HepG2 (cell line): ENCODE measurements around the gene SKP2. TPM values are rescaled to one million over a fixed set of nuclear protein-coding genes. Genes with fewer than 3 reads are reported as not detected.

ENCODE experiments used
- ATAC-seq: fragments of 200-7000 bp; cut with Tn5 transposase; 3 replicates; pipeline ENCODE4 v1.9.1; 2020; ENCODE audit warnings: mild to moderate bottlenecking, moderate library complexity
- BruUV-seq: library from RNA; stranded (reverse); fragments of 400-500 nt; replicated peaks from 2 replicates; lab custom pipeline; 2021; lab: Mats Ljungman, UMichigan
- CTCF ChIA-PET: fragments of 300-600 bp; formaldehyde crosslinking; extraction: SDS; loops from one replicate; lab custom pipeline; 2021; ENCODE audit warnings: low total read pairs, inconsistent platforms, low intra/inter-chr PET ratio; lab: Yijun Ruan, JAX
- POLR2A ChIA-PET: fragments of 350-600 bp; sonication (Branson Sonifier 250); formaldehyde crosslinking; loops from one replicate; lab custom pipeline; 2020; ENCODE audit warnings: antibody characterized with exemption, inconsistent platforms; lab: Yijun Ruan, JAX
- DNase-seq: peaks from one replicate; pipeline ENCODE4 v3.0.0-alpha.2; 2015; ENCODE audit warnings: low spot score
- FAIRE-seq: peaks from 3 replicates; lab custom pipeline; 2011; peaks lifted over from hg19 to GRCh38; lab: Jason Lieb, UNC
- H2AFZ ChIP-seq: one replicate; pipeline ENCODE4 v1.6.1; 2011; ENCODE audit warnings: low read length, inconsistent platforms
- H3K27ac ChIP-seq: fragments of 300-600 bp; 3 replicates; pipeline ENCODE4 v1.8.0; 2011; ENCODE audit warnings: mixed run types, mild to moderate bottlenecking, mixed read lengths, low read length, inconsistent platforms; ENCODE audit not compliant: insufficient read depth; ENCODE audit errors: extremely low read length
- H3K27me3 ChIP-seq, 2 experiments: fragments of 200-600 bp in 1 of 2; 2 replicates in 1 of 2; 3 replicates in 1 of 2; pipeline versions ENCODE4 v1.6.0 to v1.8.0; 2011; ENCODE audit warnings: low read length in 2 of 2, mild to moderate bottlenecking in 2 of 2, moderate library complexity in 2 of 2, inconsistent platforms in 1 of 2; ENCODE audit not compliant: insufficient read depth in 2 of 2, control insufficient read depth in 1 of 2
- H3K36me3 ChIP-seq, 2 experiments: fragments of 200-600 bp in 1 of 2; replicated peaks in 1 of 2; 2 replicates in 1 of 2; 3 replicates in 1 of 2; pipeline versions ENCODE4 v1.5.1 to v1.8.0; 2011; ENCODE audit warnings: low read length in 2 of 2, inconsistent platforms in 1 of 2; ENCODE audit not compliant: insufficient read depth in 2 of 2, control insufficient read depth in 1 of 2
- H3K4me1 ChIP-seq: 2 replicates; pipeline ENCODE4 v1.5.1; 2012; ENCODE audit warnings: low read length, inconsistent platforms; ENCODE audit not compliant: insufficient read depth
- H3K4me2 ChIP-seq: 2 replicates; pipeline ENCODE4 v1.6.0; 2011; ENCODE audit warnings: low read depth, low read length, inconsistent platforms
- H3K4me3 ChIP-seq, 3 experiments: fragments of 200-600 bp in 1 of 3; sonication (generic), shearing (Covaris generic) in 1 of 3; replicated peaks in 1 of 3; 2 replicates each; pipeline ENCODE4 v1.5.1; 2011 to 2016; ENCODE audit warnings: low read length in 3 of 3, inconsistent platforms in 2 of 3, low read depth in 2 of 3, mild to moderate bottlenecking in 2 of 3, control low read depth in 1 of 3, mixed read lengths in 1 of 3; ENCODE audit not compliant: insufficient read depth in 1 of 3
- H3K79me2 ChIP-seq: one replicate; pipeline ENCODE4 v1.6.1; 2011; ENCODE audit warnings: low read length, inconsistent platforms; ENCODE audit not compliant: insufficient read depth
- H3K9ac ChIP-seq: 2 replicates; pipeline ENCODE4 v1.6.0; 2011; ENCODE audit warnings: mild to moderate bottlenecking, low read depth, low read length, inconsistent platforms; ENCODE audit not compliant: insufficient read depth
- H3K9me3 ChIP-seq: 2 replicates; pipeline ENCODE4 v1.5.1; 2012; ENCODE audit warnings: mild to moderate bottlenecking, low read length
- H4K20me1 ChIP-seq: 2 replicates; pipeline ENCODE4 v1.6.0; 2011; ENCODE audit warnings: inconsistent platforms, mild to moderate bottlenecking, low read length, moderate library complexity; ENCODE audit not compliant: insufficient read depth
- HMG20A ChIP-seq: IDR thresholded peaks from 2 replicates; pipeline ENCODE4 v1.6.1; 2016; ENCODE audit warnings: borderline replicate concordance
- MED8 ChIP-seq: sonication (generic); formaldehyde crosslinking; IDR thresholded peaks from 2 replicates; pipeline ENCODE4 v1.8.1; 2023; ENCODE audit warnings: mild to moderate bottlenecking, missing genetic modification reagents; ENCODE audit not compliant: insufficient replicate concordance
- RBM22 ChIP-seq: fragments of 200-400 bp; formaldehyde crosslinking; optimal IDR thresholded peaks from 2 replicates; pipeline ENCODE3; 2017; ENCODE audit warnings: mild to moderate bottlenecking, low read length, moderate library complexity
- ZMYM4 ChIP-seq: sonication (generic); formaldehyde crosslinking; IDR thresholded peaks from 2 replicates; pipeline ENCODE4 v1.8.1; 2023; ENCODE audit warnings: mild to moderate bottlenecking, missing genetic modification reagents
- ZNF138 ChIP-seq: sonication (generic); formaldehyde crosslinking; IDR thresholded peaks from 2 replicates; pipeline ENCODE4 v1.5.0; 2020; ENCODE audit warnings: mild to moderate bottlenecking, low read depth, missing genetic modification reagents
- ZNF570 ChIP-seq: sonication (generic); formaldehyde crosslinking; IDR thresholded peaks from 2 replicates; pipeline ENCODE4 v1.4.0; 2020; ENCODE audit warnings: mild to moderate bottlenecking, missing genetic modification reagents, borderline replicate concordance
- ZNF652 ChIP-seq: IDR thresholded peaks from 2 replicates; pipeline ENCODE4 v1.6.1; 2016; ENCODE audit warnings: low read depth, borderline replicate concordance
- ZNF678 ChIP-seq: sonication (generic); formaldehyde crosslinking; IDR thresholded peaks from 2 replicates; pipeline ENCODE4 v1.4.0; 2020; ENCODE audit warnings: mild to moderate bottlenecking, missing genetic modification reagents
- ZNF83 ChIP-seq: sonication (generic); formaldehyde crosslinking; IDR thresholded peaks from 2 replicates; pipeline ENCODE4 v1.4.0; 2020; ENCODE audit warnings: missing genetic modification reagents, mild to moderate bottlenecking, borderline replicate concordance
- WGBS: methylation state at CpG from one replicate; pipeline ENCODE4 v1.1.6; 2017; ENCODE audit warnings: low lambda C conversion rate; 5-methylcytosine and 5-hydroxymethylcytosine counted together
- in situ Hi-C: cut with HindIII; loops from 2 replicates; pipeline ENCODE4 v1.10.0; 2017; ENCODE audit warnings: low pct_unique_long_range_greater_than_20kb; ENCODE audit not compliant: extremely low pct_ligation_motif_present
- intact Hi-C: fragments of 100-400 bp; cut with micrococcal nuclease; formaldehyde crosslinking; loops from one replicate; pipeline ENCODE4 v1.10.0; 2022; ENCODE audit not compliant: unreplicated experiment
- polyA plus RNA-seq, 8 experiments: library from polyadenylated mRNA; depleted of rRNA in 3 of 8; stranded (reverse) in 7 of 8; unstranded in 1 of 8; fragments of >200 nt; fragmentation: Illumina TruSeq in 4 of 8; extraction: Trizol in 4 of 8; gene quantifications; 2 replicates each; pipeline versions ENCODE4 v1.2.1 to v1.2.3, GENCODE V29; 2011 to 2016; ENCODE audit warnings: low read depth in 4 of 8, missing spikeins in 1 of 8, mixed read lengths in 1 of 8; ENCODE audit not compliant: insufficient read depth in 1 of 8
- total RNA-seq, 5 experiments: library from RNA; depleted of rRNA; stranded (reverse); fragments of >200 nt; fragmentation: Illumina TruSeq; extraction: Trizol; gene quantifications; 2 replicates each; pipeline ENCODE4 v1.2.3, GENCODE V29; 2016; ENCODE audit warnings: low read depth in 1 of 5
- TF ChIP-seq, protein P1 (sequence below): sonication (generic); formaldehyde crosslinking; IDR thresholded peaks from 2 replicates; pipeline ENCODE4 v1.5.0; 2020; ENCODE audit warnings: mild to moderate bottlenecking, missing genetic modification reagents, borderline replicate concordance

SKP2 gene
- total and polyA plus RNA-seq, 2 of the 13 experiments (the other 11 are each of a cell fraction or from before 2014, with no cell fraction given) = 29.6 to 84.1 TPM

DNA sequence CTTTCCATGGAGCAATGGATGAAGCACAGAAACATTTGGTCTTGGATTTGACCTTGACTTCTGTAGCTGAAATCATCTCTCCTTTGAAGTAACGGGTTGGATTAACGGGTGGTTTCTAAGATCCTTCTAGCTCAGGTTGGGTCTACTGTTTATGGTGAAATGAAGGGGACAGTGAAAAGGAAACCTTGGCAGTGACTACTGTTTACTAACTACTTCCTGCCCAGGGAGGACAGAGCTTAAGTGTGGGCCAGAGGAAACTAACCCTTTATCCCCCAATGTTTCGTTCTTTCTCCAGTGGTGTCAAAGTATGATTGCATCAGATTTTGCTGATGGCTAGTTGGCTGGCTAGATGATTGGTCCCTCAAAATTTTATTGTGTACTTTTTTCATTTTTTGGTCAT is 22.2 kb downstream of the SKP2 start:
- no peak for DNase-seq
- H3K4me1 ChIP-seq = peaks cover 29% of the 10 kb centered on the region
- H3K27ac ChIP-seq = no peak overlapping the region
- intact Hi-C loops = no loop called here
- no peak overlapping the region for H3K4me3 ChIP-seq
- ChIA-PET POLR2A (interaction anchor here (1.1 kb wide), 1 partner anchor 20 kb away, joined by 3 read pairs; no protein-coding TSS in a partner anchor), CTCF (no interaction called here)
- no peak overlapping the region for H2AFZ ChIP-seq
- in situ Hi-C loops = no loop called here
- no peak overlapping the region for H3K4me2 ChIP-seq
- no peak overlapping the region for H3K9ac ChIP-seq
- BruUV-seq = no TSS peak
- 100% methylated on average over 3 of the region's 3 CpGs for WGBS
- no peaks in the 10 kb centered on the region for H3K27me3 ChIP-seq
- no peaks in the 10 kb centered on the region for H3K79me2 ChIP-seq
- H3K9me3 ChIP-seq = no peaks in the 10 kb centered on the region
- H4K20me1 ChIP-seq = no peaks in the 10 kb centered on the region
- H3K36me3 ChIP-seq = peaks cover 20 to 72% of the 10 kb centered on the region in 2 experiments
- TF ChIP-seq ZNF652 (CRISPR knock-in tag) = 0 out of 2 replicates have a peak, but pooled peaks have one; percentile 10
- TF ChIP-seq ZNF83 (CRISPR knock-in tag) = no peak
- TF ChIP-seq MED8 (CRISPR knock-in tag) = no peak
- no peak for TF ChIP-seq ZNF570 (CRISPR knock-in tag)
- 0 out of 2 replicates have a peak, but pooled peaks have one; percentile 23 for TF ChIP-seq ZMYM4 (CRISPR knock-in tag)
- TF ChIP-seq, protein P1, sequence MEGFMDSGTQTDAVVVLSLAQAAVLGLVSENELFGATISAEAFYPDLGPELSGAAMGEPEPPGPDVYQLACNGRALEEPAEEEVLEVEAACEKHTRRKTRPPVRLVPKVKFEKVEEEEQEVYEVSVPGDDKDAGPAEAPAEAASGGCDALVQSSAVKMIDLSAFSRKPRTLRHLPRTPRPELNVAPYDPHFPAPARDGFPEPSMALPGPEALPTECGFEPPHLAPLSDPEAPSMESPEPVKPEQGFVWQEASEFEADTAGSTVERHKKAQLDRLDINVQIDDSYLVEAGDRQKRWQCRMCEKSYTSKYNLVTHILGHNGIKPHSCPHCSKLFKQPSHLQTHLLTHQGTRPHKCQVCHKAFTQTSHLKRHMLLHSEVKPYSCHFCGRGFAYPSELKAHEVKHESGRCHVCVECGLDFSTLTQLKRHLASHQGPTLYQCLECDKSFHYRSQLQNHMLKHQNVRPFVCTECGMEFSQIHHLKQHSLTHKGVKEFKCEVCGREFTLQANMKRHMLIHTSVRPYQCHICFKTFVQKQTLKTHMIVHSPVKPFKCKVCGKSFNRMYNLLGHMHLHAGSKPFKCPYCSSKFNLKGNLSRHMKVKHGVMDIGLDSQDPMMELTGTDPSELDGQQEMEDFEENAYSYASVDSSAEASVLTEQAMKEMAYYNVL (CRISPR knock-in tag) = no peak
- no peak for TF ChIP-seq HMG20A (CRISPR knock-in tag)
- TF ChIP-seq RBM22 = no peak
- no peak for TF ChIP-seq ZNF138 (CRISPR knock-in tag)
- no peak for TF ChIP-seq ZNF678 (CRISPR knock-in tag)
- no peak for FAIRE-seq
- no peak for ATAC-seq
